Choroid plexus epithelial cell (primary cell): ENCODE measurements around the gene PPIL1.

Experiments used
- DNase-seq: peaks from one replicate; pipeline ENCODE4 v3.0.0-alpha.2; 2010; ENCODE audit warnings: low read depth
- H3K4me3 ChIP-seq: 2 replicates; pipeline ENCODE4 v1.5.1; 2011; ENCODE audit warnings: low read depth, mild to moderate bottlenecking, control low read depth, low read length, moderate library complexity
- TF ChIP-seq, protein P1 (sequence below): conservative IDR thresholded peaks from 2 replicates; pipeline ENCODE4 v1.5.1; 2011; ENCODE audit warnings: low read depth, mild to moderate bottlenecking, control low read depth, inconsistent platforms, low read length, moderate library complexity

Gene PPIL1

DNA sequence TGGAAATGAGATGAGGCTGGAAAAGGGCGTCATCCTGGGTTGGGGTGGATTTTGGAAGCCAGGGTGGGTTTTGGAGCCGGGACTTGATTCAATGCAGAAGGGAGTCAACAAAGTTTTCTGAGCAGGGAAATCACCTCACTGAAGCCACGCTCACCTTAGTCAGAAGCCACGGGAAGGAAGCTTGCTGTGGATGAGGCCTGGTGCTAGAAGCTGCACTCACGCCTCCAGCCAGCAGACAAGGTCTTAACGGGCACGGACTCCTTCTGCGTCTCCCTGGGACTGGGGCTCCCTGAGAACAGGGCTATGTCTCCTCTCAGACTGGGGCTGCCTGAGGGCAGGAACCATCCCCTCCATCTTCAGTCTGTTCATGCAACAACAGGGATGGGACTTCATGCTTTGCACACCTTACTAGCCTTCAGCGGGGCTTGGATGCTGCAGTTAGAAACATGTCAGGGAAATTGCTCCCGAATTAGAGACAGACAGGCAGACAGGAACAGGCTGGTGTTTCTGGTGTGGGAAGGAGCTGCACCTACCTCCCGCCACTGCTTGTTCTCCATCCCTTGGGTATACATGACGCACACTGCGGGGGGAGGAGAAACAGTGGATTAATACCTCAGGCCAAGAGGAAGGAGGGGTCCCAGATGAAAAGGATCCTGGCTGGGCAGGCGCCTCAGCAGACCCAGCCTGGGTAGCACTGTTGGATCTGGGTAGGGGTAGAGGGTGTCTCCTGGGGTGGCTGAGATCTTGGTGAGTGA is 52.8 kb downstream of the PPIL1 start:
- no peak for DNase-seq
- TF ChIP-seq, protein P1, sequence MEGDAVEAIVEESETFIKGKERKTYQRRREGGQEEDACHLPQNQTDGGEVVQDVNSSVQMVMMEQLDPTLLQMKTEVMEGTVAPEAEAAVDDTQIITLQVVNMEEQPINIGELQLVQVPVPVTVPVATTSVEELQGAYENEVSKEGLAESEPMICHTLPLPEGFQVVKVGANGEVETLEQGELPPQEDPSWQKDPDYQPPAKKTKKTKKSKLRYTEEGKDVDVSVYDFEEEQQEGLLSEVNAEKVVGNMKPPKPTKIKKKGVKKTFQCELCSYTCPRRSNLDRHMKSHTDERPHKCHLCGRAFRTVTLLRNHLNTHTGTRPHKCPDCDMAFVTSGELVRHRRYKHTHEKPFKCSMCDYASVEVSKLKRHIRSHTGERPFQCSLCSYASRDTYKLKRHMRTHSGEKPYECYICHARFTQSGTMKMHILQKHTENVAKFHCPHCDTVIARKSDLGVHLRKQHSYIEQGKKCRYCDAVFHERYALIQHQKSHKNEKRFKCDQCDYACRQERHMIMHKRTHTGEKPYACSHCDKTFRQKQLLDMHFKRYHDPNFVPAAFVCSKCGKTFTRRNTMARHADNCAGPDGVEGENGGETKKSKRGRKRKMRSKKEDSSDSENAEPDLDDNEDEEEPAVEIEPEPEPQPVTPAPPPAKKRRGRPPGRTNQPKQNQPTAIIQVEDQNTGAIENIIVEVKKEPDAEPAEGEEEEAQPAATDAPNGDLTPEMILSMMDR: no peak
- H3K4me3 ChIP-seq: no peak overlapping the region

DNA sequence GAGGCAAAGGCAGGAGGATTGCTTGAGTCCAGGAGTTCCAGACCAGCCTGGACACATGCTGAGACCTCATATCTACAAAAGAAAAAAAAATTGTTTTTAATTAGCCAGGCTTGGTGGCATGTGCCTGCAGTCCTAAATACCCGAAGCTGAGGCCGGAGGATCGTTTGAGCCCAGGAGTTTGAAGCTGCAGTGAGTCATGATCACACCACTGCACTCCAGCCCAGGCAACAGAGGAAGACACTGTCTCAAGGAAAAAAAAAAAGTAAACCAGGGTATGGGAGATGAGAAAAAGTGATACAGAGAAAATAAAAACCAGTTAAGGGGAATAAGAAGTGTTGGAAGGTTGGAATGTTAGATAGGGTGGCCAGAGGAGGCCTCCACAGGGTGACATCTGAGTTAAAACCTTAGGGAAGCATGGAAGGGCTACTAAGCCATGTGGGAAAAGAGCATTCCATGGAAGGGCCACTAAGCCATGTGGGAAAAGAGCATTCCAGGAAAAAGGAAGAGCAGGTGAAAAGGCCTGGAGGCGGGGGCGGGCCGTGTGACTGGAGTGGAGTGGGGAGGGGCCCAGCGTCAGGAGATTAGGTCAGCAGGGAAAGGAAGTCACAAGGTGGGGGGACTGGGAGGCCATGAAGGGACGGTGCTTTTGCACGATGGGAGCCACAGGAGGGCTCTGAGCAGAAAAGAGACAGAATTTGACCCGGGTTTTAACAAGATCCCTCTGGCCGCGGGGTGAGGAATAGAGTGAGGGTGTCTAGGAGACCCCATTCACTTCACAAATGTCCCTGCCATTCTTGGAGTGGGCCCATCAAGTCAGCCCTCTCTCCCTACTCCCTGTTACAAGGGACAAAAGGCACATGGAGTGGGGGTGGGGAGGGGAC is 53.7 kb downstream of the PPIL1 start:
- peak; percentile 79 for DNase-seq
- no peak overlapping the region for H3K4me3 ChIP-seq
- TF ChIP-seq, protein P1: no peak

DNA sequence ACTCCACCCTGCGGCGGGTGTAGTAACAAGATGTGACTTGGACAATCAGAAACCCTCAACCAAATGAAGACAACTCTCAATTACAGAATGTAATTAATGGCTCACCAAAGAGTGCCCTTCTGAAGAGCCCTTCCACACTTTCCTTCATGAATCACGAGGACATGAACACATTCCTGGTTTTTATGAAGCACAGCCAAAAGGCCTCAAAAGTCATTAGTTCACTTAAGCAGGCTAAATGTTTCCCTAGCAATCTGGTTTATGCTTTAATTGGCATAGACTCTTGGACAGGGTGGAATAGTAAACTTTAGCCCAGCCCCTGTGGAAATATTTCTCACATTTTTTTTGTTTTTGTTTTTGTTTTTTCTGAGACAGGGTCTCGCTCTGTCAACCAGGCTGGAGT is 55.8 kb downstream of the PPIL1 start:
- TF ChIP-seq, protein P1: no peak
- H3K4me3 ChIP-seq: no peak overlapping the region
- DNase-seq: no peak

DNA sequence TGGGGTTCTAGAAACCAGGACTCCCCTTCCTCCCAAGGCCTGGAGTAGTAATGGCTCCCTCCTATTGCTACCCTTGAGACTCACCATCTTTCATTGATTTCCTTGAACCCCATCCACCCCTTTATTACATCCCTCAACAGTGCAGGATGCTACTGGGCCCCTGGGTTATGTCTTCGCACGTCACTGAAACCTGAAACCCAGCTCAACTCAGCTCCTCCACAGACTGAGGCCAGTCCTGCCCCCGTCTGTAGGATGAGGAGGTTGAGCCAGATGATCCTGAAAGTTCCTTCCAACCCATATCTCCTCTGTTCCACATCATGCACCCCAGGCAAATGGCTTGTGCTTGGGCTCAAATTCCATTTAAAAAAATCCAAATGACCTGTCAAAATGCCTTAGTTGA is 56.8 kb downstream of the PPIL1 start:
- H3K4me3 ChIP-seq: no peak overlapping the region
- TF ChIP-seq, protein P1: no peak
- DNase-seq: no peak

DNA sequence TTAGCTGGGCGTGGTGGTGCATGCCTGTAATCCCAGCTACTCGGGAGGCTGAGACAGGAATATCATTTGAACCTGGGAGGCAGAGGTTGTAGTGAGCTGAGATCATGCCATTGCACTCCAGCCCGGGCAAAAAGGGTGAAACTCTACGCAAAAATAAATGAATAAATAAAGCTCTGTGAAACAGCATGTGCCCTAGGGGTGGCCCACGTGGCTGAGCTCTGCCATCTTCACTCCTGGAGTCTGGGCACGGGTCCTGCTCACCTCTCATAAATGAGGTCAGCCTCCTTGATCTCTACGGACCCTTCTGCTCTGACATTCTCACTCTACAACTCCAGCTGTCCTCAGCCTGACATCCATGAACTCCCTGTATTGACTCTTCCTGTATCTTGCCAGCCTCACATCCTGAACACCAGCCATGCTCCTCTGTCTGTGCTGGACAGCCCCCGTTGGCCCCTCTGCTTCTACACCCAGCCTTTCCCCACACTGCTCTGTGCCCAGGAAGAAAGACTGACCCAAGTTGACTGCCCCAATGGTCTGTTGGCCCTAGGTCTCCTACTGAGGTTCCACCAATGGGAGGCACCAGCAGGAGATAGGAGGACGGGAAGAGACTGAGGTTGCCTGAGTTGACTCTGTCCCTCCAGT is 57.3 kb downstream of the PPIL1 start:
- no peak overlapping the region for H3K4me3 ChIP-seq
- no peak for DNase-seq
- TF ChIP-seq, protein P1: no peak

DNA sequence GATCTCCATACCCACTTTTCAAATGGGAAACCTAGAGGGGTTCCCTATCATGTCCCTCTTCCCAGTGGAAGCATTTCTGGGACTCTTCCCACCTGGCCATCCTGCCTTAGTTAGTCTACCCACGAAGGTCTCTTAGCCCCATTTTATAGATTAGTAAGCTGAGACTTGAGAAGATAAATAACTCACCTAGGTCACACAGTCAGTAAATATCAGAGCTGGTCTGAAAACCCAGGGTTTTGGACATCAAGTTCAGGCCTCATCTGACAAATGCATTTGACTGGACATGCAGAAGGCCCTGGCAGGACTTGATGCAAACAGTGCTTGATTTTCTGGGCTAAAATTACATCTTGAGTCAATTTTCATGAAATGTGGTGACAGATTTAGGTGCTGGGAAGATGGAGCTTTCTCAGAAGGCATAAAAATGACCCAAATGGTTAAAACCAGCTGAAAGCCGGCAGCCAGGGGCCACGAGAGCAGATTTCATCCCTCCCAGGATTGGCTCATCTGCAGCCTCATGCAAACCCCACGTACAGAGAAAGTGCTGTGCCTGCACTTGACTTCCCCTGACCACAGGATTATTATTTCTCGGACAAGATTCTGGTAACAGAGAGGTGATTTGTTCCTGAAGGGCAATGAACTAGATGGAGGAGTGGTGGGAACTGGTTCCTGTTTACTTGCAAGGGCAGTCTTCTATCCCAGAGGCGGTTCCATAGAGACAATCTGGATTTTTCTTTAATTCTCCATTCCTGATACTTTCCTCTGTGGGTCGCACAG is 58.5 kb downstream of the PPIL1 start:
- H3K4me3 ChIP-seq: no peak overlapping the region
- TF ChIP-seq, protein P1: no peak
- no peak for DNase-seq
